GM12878 (cell line): ENCODE data around the gene TLR10. TPM values are rescaled to one million over a fixed set of nuclear protein-coding genes. Genes with fewer than 3 reads are reported as not detected.

Source experiments
- BRCA1 ChIP-seq: IDR thresholded peaks from 2 replicates; pipeline ENCODE4 v1.6.1; 2011; ENCODE audit warnings: low read depth, low read length, improper control_type of control experiment
- CHD1 ChIP-seq: IDR thresholded peaks from 2 replicates; pipeline ENCODE4 v1.6.1; 2012; ENCODE audit warnings: low read depth, low read length, improper control_type of control experiment
- CREB1 ChIP-seq: IDR thresholded peaks from 2 replicates; pipeline ENCODE4 v1.6.1; 2012; ENCODE audit warnings: low read depth, mild to moderate bottlenecking, inconsistent platforms
- GABPA ChIP-seq: IDR thresholded peaks from 2 replicates; pipeline ENCODE4 v1.6.1; 2014; ENCODE audit warnings: antibody characterized with exemption, low read depth, mild to moderate bottlenecking, inconsistent platforms
- IRF3 ChIP-seq: fragments of 450-650 bp; IDR thresholded peaks from 2 replicates; pipeline ENCODE4 v1.6.1; 2014; ENCODE audit warnings: mild to moderate bottlenecking
- MLLT1 ChIP-seq: fragments of 450-650 bp; IDR thresholded peaks from 2 replicates; pipeline ENCODE4 v1.6.1; 2016; ENCODE audit warnings: mild to moderate bottlenecking
- NKRF ChIP-seq: fragments of 450-650 bp; conservative IDR thresholded peaks from 2 replicates; pipeline ENCODE4 v1.6.1; 2017; ENCODE audit warnings: mild to moderate bottlenecking, moderate library complexity
- NR2F1 ChIP-seq: fragments of 450-650 bp; conservative IDR thresholded peaks from 2 replicates; pipeline ENCODE4 v1.6.1; 2017; ENCODE audit warnings: mild to moderate bottlenecking
- PAX5 ChIP-seq: IDR thresholded peaks from 2 replicates; pipeline ENCODE4 v1.6.1; 2011; ENCODE audit warnings: low read depth, low read length, borderline replicate concordance
- PBX3 ChIP-seq: IDR thresholded peaks from 2 replicates; pipeline ENCODE4 v1.6.1; 2011; ENCODE audit warnings: mild to moderate bottlenecking, low read depth, low read length, moderate library complexity; ENCODE audit not compliant: insufficient replicate concordance
- SIN3A ChIP-seq: IDR thresholded peaks from 2 replicates; pipeline ENCODE4 v1.6.1; 2012; ENCODE audit warnings: low read depth, low read length, improper control_type of control experiment
- SREBF1 ChIP-seq: IDR thresholded peaks from 2 replicates; pipeline ENCODE4 v1.6.1; 2012; ENCODE audit warnings: mild to moderate bottlenecking, low read length
- TARDBP ChIP-seq: IDR thresholded peaks from 2 replicates; pipeline ENCODE4 v1.6.1; 2016; ENCODE audit warnings: borderline replicate concordance
- TCF3 ChIP-seq: IDR thresholded peaks from 2 replicates; pipeline ENCODE4 v1.6.1; 2012; ENCODE audit warnings: low read depth, mild to moderate bottlenecking, low read length, borderline replicate concordance; ENCODE audit not compliant: insufficient read depth
- ZBTB4 ChIP-seq: fragments of 450-650 bp; formaldehyde crosslinking; IDR thresholded peaks from 2 replicates; pipeline ENCODE4 v1.4.0; 2022; ENCODE audit warnings: mild to moderate bottlenecking, moderate library complexity
- ZNF207 ChIP-seq: fragments of 450-650 bp; IDR thresholded peaks from 2 replicates; pipeline ENCODE4 v1.6.1; 2014; ENCODE audit warnings: antibody characterized with exemption, mild to moderate bottlenecking, borderline replicate concordance
- ZNF687 ChIP-seq: fragments of 450-650 bp; IDR thresholded peaks from 2 replicates; pipeline ENCODE4 v1.6.1; 2017; ENCODE audit warnings: mild to moderate bottlenecking, moderate library complexity
- ZZZ3 ChIP-seq: IDR thresholded peaks from 2 replicates; pipeline ENCODE4 v1.6.1; 2011; ENCODE audit warnings: low read depth; ENCODE audit not compliant: control insufficient read depth, insufficient read length
- polyA plus RNA-seq, 11 experiments: library from polyadenylated mRNA; depleted of rRNA in 4 of 11; unstranded in 6 of 11; stranded (reverse) in 5 of 11; fragments of >200 nt; fragmentation: Nextera tagmentation in 4 of 11; fragmentation: Illumina TruSeq in 1 of 11; extraction: Ambion mirVana in 4 of 11; extraction: Trizol in 1 of 11; gene quantifications; 1 replicate in 1 of 11; 2 replicates in 10 of 11; pipeline versions ENCODE4 v1.2.1 to v1.2.3, GENCODE V29; 2011 to 2016; ENCODE audit warnings: inconsistent platforms in 2 of 11, missing spikeins in 2 of 11, low read depth in 1 of 11
- total RNA-seq, 4 experiments: library from RNA; depleted of rRNA in 3 of 4; stranded (reverse); fragments of >200 nt in 3 of 4; fragmentation: Illumina TruSeq in 1 of 4; extraction: Trizol in 1 of 4; gene quantifications; 2 replicates each; pipeline versions ENCODE4 v1.2.1 to v1.2.3, GENCODE V29; 2013 to 2021

TLR10 gene
- total and polyA plus RNA-seq, 10 of the 15 experiments (the other 5 are each of a cell fraction or from before 2014, with no cell fraction given) = 31.5 to 149 (median 64.9) TPM

GRCh38 chr4:38785901-38786402, 3.2 kb upstream of the TLR10 start (continued):
- TF ChIP-seq IRF3 (no peak), MLLT1 (no peak), TCF3 (0 out of 2 replicates have a peak, but pooled peaks have one; percentile 38), SREBF1 (no peak), ZNF687 (no peak), SIN3A (no peak), BRCA1 (no peak), NKRF (no peak), PBX3 (no peak), ZNF207 (no peak), PAX5 (no peak), CREB1 (no peak), CHD1 (no peak), NR2F1 (no peak), ZZZ3 (no peak), ZBTB4 (no peak), TARDBP (no peak), GABPA (no peak)
